Fibroblast of skin of left biceps (primary cell): ENCODE measurements around the gene POU1F1.
A peak's percentile ranks its signal among the peaks of the same experiment; 100 is the strongest.
"Not testable (repeated sequence)": the region's sequence is repeated elsewhere in the genome, so short reads cannot be mapped to it uniquely, and the experiment has no call there.

Experiments
- DNase-seq, 2 experiments: peaks; one replicate each; pipeline ENCODE4 v3.0.0-alpha.2; 2013; ENCODE audit warnings: low read depth in 2 of 2

Gene POU1F1

GRCh38 chr3:87276484-87276883, at the start of gene POU1F1:
Gene POU1F1 (minus strand): TSS chr3:87276584. CDS start chr3:87276462, 122 bp downstream.
- no peak for DNase-seq

GRCh38 chr3:87324609-87325008, 48.2 kb upstream of the POU1F1 start:
- no peak for DNase-seq

GRCh38 chr3:87320756-87321626, 44.6 kb upstream of the POU1F1 start:
- no peak for DNase-seq

GRCh38 chr3:87318617-87319021, 42.2 kb upstream of the POU1F1 start:
- no peak for DNase-seq

- DNase-seq, result no peak
Measured at GRCh38 chr3:87317779-87318178, 41.4 kb upstream of the POU1F1 start.

- DNase-seq, result no peak
Measured at GRCh38 chr3:87313641-87314040, 37.3 kb upstream of the POU1F1 start.

GRCh38 chr3:87311309-87311708, 34.9 kb upstream of the POU1F1 start:
- no peak for DNase-seq

GRCh38 chr3:87309601-87310000, 33.2 kb upstream of the POU1F1 start:
- DNase-seq, result no peak

- DNase-seq, result no peak
Measured at GRCh38 chr3:87307805-87308204, 31.4 kb upstream of the POU1F1 start.

GRCh38 chr3:87305517-87305916, 29.1 kb upstream of the POU1F1 start:
- no peak for DNase-seq

- DNase-seq, result not testable (repeated sequence)
Measured at GRCh38 chr3:87305031-87305430, 28.6 kb upstream of the POU1F1 start.

- DNase-seq, result peak; percentile 8
Measured at GRCh38 chr3:87298111-87298718, 21.8 kb upstream of the POU1F1 start.

GRCh38 chr3:87288446-87288845, 12.1 kb upstream of the POU1F1 start:
- no peak for DNase-seq

GRCh38 chr3:87287011-87287410, 10.6 kb upstream of the POU1F1 start:
- no peak for DNase-seq

GRCh38 chr3:87272718-87273341, 3.6 kb downstream of the POU1F1 start:
- DNase-seq, result no peak

GRCh38 chr3:87270908-87271700, 5.3 kb downstream of the POU1F1 start:
- no peak for DNase-seq

GRCh38 chr3:87269723-87270122, 6.7 kb downstream of the POU1F1 start:
- no peak for DNase-seq

GRCh38 chr3:87268646-87269211, 7.7 kb downstream of the POU1F1 start:
- no peak for DNase-seq

GRCh38 chr3:87267953-87268645, 8.3 kb downstream of the POU1F1 start:
- no peak for DNase-seq

- no peak for DNase-seq
Measured at GRCh38 chr3:87261925-87262324, 14.5 kb downstream of the POU1F1 start.

GRCh38 chr3:87260270-87260669, 16.1 kb downstream of the POU1F1 start:
- peak; percentile 5 for DNase-seq
